HCT116 (cell line): ENCODE data around the gene UACA. TPM values are rescaled to one million over a fixed set of nuclear protein-coding genes. Genes with fewer than 3 reads are reported as not detected.
A peak's percentile ranks its signal among the peaks of the same experiment; 100 is the strongest.

Experiments
- ATAC-seq: fragments of 200-7000 bp; cut with Tn5 transposase; 2 replicates; pipeline ENCODE4 v1.9.1; 2020; ENCODE audit warnings: mild to moderate bottlenecking, moderate library complexity
- BruUV-seq: library from RNA; stranded (reverse); fragments of 400-500 nt; replicated peaks from 2 replicates; lab custom pipeline; 2021; lab: Mats Ljungman, UMichigan
- CTCF ChIA-PET: fragments of 300-600 bp; sonication (Branson Sonifier 250); formaldehyde crosslinking; loops from one replicate; lab custom pipeline; 2021; ENCODE audit warnings: antibody characterized with exemption; lab: Charles Lee
- POLR2A ChIA-PET: fragments of 300-600, 350-600 bp; sonication (Branson Sonifier 250); formaldehyde crosslinking; loops from one replicate; lab custom pipeline; 2021; ENCODE audit warnings: antibody characterized with exemption; lab: Charles Lee
- RAD21 ChIA-PET, 2 experiments: fragments of 300-600 bp; sonication (Branson Sonifier 250); formaldehyde crosslinking; loops; one replicate each; lab custom pipeline; 2023; ENCODE audit warnings: low total read pairs in 2 of 2; ENCODE audit not compliant: uncharacterized antibody in 2 of 2, unreplicated experiment in 2 of 2, low non-redundant PET in 1 of 2; lab: Charles Lee
- DNase-seq: peaks from one replicate; pipeline ENCODE4 v3.0.0-alpha.2; 2010; ENCODE audit warnings: low read depth, low spot score
- H2AFZ ChIP-seq: fragments of 200-600 bp; shearing (Covaris generic), sonication (generic); 2 replicates; pipeline ENCODE4 v1.6.1; 2017; ENCODE audit warnings: low read depth, mixed run types, mixed read lengths, antibody characterized with exemption, low read length; ENCODE audit not compliant: poor library complexity, severe bottlenecking
- H3K27ac ChIP-seq: 2 replicates; pipeline ENCODE4 v1.5.1; 2012; ENCODE audit warnings: low read depth, low read length
- H3K27me3 ChIP-seq: fragments of 200-600 bp; sonication (generic); 2 replicates; pipeline ENCODE4 v1.6.1; 2016; ENCODE audit warnings: mixed run types, low read length, mixed read lengths; ENCODE audit not compliant: insufficient read depth
- H3K36me3 ChIP-seq, 2 experiments: fragments of 200-500 bp in 1 of 2; fragments of 200-600 bp in 1 of 2; sonication (Bioruptor generic) in 1 of 2; sonication (generic) in 1 of 2; 2 replicates each; pipeline versions ENCODE4 v1.5.1 to v1.6.1; 2014 to 2016; ENCODE audit warnings: low read length in 2 of 2, inconsistent platforms in 1 of 2, mixed read lengths in 1 of 2, mixed run types in 1 of 2; ENCODE audit not compliant: insufficient read depth in 2 of 2, control insufficient read depth in 1 of 2
- H3K4me1 ChIP-seq, 2 experiments: fragments of 200-600 bp in 1 of 2; sonication (generic) in 1 of 2; 2 replicates each; pipeline versions ENCODE4 v1.5.1 to v1.6.1; 2012 to 2017; ENCODE audit warnings: low read length in 2 of 2, inconsistent platforms in 1 of 2, mild to moderate bottlenecking in 1 of 2, mixed read lengths in 1 of 2, mixed run types in 1 of 2, moderate library complexity in 1 of 2; ENCODE audit not compliant: insufficient read depth in 2 of 2, control insufficient read depth in 1 of 2
- H3K4me2 ChIP-seq: fragments of 200-600 bp; sonication (generic); 2 replicates; pipeline ENCODE4 v1.6.1; 2017; ENCODE audit warnings: mixed run types, low read length, mixed read lengths
- H3K4me3 ChIP-seq, 2 experiments: fragments of 200-600 bp in 1 of 2; sonication (generic) in 1 of 2; replicated peaks in 1 of 2; 2 replicates each; pipeline ENCODE4 v1.5.1; 2011 to 2016; ENCODE audit warnings: low read length in 2 of 2, control low read depth in 1 of 2, low read depth in 1 of 2, mild to moderate bottlenecking in 1 of 2, mixed read lengths in 1 of 2, mixed run types in 1 of 2
- H3K79me2 ChIP-seq: fragments of 200-600 bp; sonication (generic); 2 replicates; pipeline ENCODE4 v1.6.1; 2017; ENCODE audit warnings: mild to moderate bottlenecking, mixed run types, low read length, moderate library complexity, mixed read lengths; ENCODE audit not compliant: insufficient read depth
- H3K9ac ChIP-seq: fragments of 200-600 bp; sonication (generic); 2 replicates; pipeline ENCODE4 v1.6.1; 2016; ENCODE audit warnings: low read length, mixed read lengths
- H3K9me2 ChIP-seq: fragments of 200-600 bp; sonication (generic), shearing (Covaris generic); 2 replicates; pipeline ENCODE4 v1.6.1; 2017; ENCODE audit warnings: mixed run types, mild to moderate bottlenecking, moderate library complexity; ENCODE audit not compliant: insufficient read depth
- H3K9me3 ChIP-seq, 2 experiments: fragments of 200-500 bp in 1 of 2; fragments of 200-600 bp in 1 of 2; sonication (Bioruptor generic) in 1 of 2; sonication (generic) in 1 of 2; 2 replicates each; pipeline ENCODE4 v1.6.1; 2014 to 2017; ENCODE audit warnings: low read length in 2 of 2, mixed read lengths in 2 of 2, inconsistent platforms in 1 of 2, low read depth in 1 of 2, mild to moderate bottlenecking in 1 of 2, mixed run types in 1 of 2, moderate library complexity in 1 of 2; ENCODE audit not compliant: control insufficient read depth in 1 of 2, insufficient read depth in 1 of 2
- H4K20me1 ChIP-seq: fragments of 200-600 bp; sonication (generic), shearing (Covaris generic); 2 replicates; pipeline ENCODE4 v1.6.1; 2017; ENCODE audit warnings: mixed run types, mild to moderate bottlenecking, moderate library complexity; ENCODE audit not compliant: insufficient read depth
- CTCF ChIP-seq, 3 experiments: fragments of 200-600 bp in 1 of 3; sonication (generic) in 1 of 3; IDR thresholded peaks in 2 of 3; conservative IDR thresholded peaks in 1 of 3; 2 replicates each; pipeline ENCODE4 v1.5.1; 2012 to 2017; ENCODE audit warnings: low read depth in 2 of 3, low read length in 2 of 3, antibody characterized with exemption in 1 of 3, borderline replicate concordance in 1 of 3, control low read depth in 1 of 3, mild to moderate bottlenecking in 1 of 3, mixed read lengths in 1 of 3, mixed run types in 1 of 3, moderate library complexity in 1 of 3; ENCODE audit not compliant: insufficient read depth in 1 of 3
- EZH2 ChIP-seq: fragments of 200-600 bp; sonication (generic); IDR thresholded peaks from 2 replicates; pipeline ENCODE4 v1.6.1; 2017; ENCODE audit warnings: antibody characterized with exemption, mixed run types
- EZH2phosphoT487 ChIP-seq: fragments of 200-600 bp; IDR thresholded peaks from 2 replicates; pipeline ENCODE4 v1.6.1; 2018; ENCODE audit warnings: antibody characterized with exemption, borderline replicate concordance
- JUND ChIP-seq: IDR thresholded peaks from 2 replicates; pipeline ENCODE4 v1.6.1; 2012
- POLR2AphosphoS5 ChIP-seq: IDR thresholded peaks from 2 replicates; pipeline ENCODE4 v1.6.1; 2011; ENCODE audit warnings: mild to moderate bottlenecking, low read depth, low read length, moderate library complexity
- RAD21 ChIP-seq: IDR thresholded peaks from 2 replicates; pipeline ENCODE4 v1.6.1; 2012; ENCODE audit warnings: low read depth, mild to moderate bottlenecking
- SIN3A ChIP-seq: IDR thresholded peaks from 2 replicates; pipeline ENCODE4 v1.6.1; 2012; ENCODE audit warnings: low read depth
- SP1 ChIP-seq: IDR thresholded peaks from 2 replicates; pipeline ENCODE4 v1.6.1; 2012; ENCODE audit warnings: low read depth
- SRF ChIP-seq: IDR thresholded peaks from 2 replicates; pipeline ENCODE4 v1.6.1; 2012; ENCODE audit warnings: low read depth
- ZBTB33 ChIP-seq: IDR thresholded peaks from 2 replicates; pipeline ENCODE4 v1.6.1; 2011; ENCODE audit warnings: mild to moderate bottlenecking, low read length, moderate library complexity; ENCODE audit not compliant: insufficient replicate concordance; ENCODE audit errors: extremely low read depth
- ZFX ChIP-seq: fragments of 450-650 bp; IDR thresholded peaks from 2 replicates; pipeline ENCODE4 v1.6.1; 2017
- intact Hi-C: fragments of 100-400 bp; cut with micrococcal nuclease; formaldehyde crosslinking; loops from 2 replicates; pipeline ENCODE4 v1.10.0; 2022
- total RNA-seq: library from RNA; stranded (reverse); gene quantifications from one replicate; pipeline ENCODE4 v1.2.1, GENCODE V29; 2021; ENCODE audit not compliant: unreplicated experiment
- TF ChIP-seq, protein P1 (sequence below): IDR thresholded peaks from 2 replicates; pipeline ENCODE4 v1.6.1; 2012
- TF ChIP-seq, protein P2 (sequence below): IDR thresholded peaks from 2 replicates; pipeline ENCODE4 v1.6.1; 2012; ENCODE audit warnings: low read depth

UACA gene
- total RNA-seq, 1 experiment from 2014 or later = 47.4 TPM

DNA sequence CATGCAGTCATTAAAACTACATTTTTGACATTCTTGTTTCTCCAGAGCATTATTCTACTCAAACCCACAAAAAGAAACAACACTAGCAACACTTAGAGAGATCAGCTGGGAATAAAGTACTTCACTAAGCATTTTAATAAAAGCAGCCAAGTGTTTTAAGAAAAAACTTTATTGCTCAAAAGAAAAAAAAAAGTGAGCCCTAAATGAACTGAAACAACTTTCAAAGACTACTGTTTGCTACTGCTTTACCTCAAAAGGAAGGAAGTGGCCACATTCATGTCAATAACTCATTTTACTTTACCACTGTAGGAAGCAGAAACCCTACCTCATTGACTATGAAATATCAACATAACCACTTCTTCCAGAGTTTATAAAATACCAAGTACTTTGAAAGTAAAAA lies 91.3 kb downstream of the UACA start:
- Histone ChIP-seq H3K79me2 (no peaks in the 10 kb centered on the region), H3K4me1 (no peaks in the 10 kb centered on the region), H4K20me1 (no peaks in the 10 kb centered on the region), H2AFZ (no peak overlapping the region), H3K36me3 (peaks cover 6 to 13% of the 10 kb centered on the region in 2 experiments; a peak in 2 of 4 replicates), H3K9ac (no peak overlapping the region), H3K4me3 (no peak overlapping the region), H3K27me3 (no peaks in the 10 kb centered on the region), H3K4me2 (no peak overlapping the region), H3K9me3 (no peaks in the 10 kb centered on the region), H3K27ac (no peak overlapping the region), H3K9me2 (no peaks in the 10 kb centered on the region)
- TF ChIP-seq SP1 (no peak), SRF (no peak), JUND (no peak), EZH2phosphoT487 (no peak)
- BruUV-seq = no TSS peak
- no peak for DNase-seq
- CTCF ChIA-PET = interaction anchor here (1.3 kb wide), 1 partner anchor 51 kb away, joined by 3 read pairs; no protein-coding TSS in a partner anchor
- POLR2A ChIA-PET = no interaction called here
- RAD21 ChIA-PET = no interaction called here
- no peak for ATAC-seq
- intact Hi-C loops = no loop called here

GRCh38 chr15:70670680-70671079 lies 92.7 kb downstream of the UACA start:
- CTCF ChIA-PET = no interaction called here
- DNase-seq = no peak
- peak in 1 of 3 experiments; percentile 29; a peak in 2 of 6 replicates for TF ChIP-seq CTCF (IDR thresholded peaks at IDR 0.05 in 2 of 3, conservative IDR thresholded peaks at IDR 0.05 in 1 of 3; ENCODE audit: borderline replicate concordance in 1 of 3, insufficient read depth in 1 of 3, low read depth in 2 of 3, low read length in 2 of 3)
- TF ChIP-seq RAD21 = peak; percentile 33; the same call in 1 of the 2 replicates
- TF ChIP-seq, protein P1, sequence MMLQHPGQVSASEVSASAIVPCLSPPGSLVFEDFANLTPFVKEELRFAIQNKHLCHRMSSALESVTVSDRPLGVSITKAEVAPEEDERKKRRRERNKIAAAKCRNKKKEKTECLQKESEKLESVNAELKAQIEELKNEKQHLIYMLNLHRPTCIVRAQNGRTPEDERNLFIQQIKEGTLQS = no peak
- no peak for TF ChIP-seq POLR2AphosphoS5
- no peak for TF ChIP-seq ZFX
- no peak for TF ChIP-seq SIN3A
- no peak for TF ChIP-seq ZBTB33
- no peak for TF ChIP-seq SRF
- no peak for TF ChIP-seq EZH2
- TF ChIP-seq, protein P2, sequence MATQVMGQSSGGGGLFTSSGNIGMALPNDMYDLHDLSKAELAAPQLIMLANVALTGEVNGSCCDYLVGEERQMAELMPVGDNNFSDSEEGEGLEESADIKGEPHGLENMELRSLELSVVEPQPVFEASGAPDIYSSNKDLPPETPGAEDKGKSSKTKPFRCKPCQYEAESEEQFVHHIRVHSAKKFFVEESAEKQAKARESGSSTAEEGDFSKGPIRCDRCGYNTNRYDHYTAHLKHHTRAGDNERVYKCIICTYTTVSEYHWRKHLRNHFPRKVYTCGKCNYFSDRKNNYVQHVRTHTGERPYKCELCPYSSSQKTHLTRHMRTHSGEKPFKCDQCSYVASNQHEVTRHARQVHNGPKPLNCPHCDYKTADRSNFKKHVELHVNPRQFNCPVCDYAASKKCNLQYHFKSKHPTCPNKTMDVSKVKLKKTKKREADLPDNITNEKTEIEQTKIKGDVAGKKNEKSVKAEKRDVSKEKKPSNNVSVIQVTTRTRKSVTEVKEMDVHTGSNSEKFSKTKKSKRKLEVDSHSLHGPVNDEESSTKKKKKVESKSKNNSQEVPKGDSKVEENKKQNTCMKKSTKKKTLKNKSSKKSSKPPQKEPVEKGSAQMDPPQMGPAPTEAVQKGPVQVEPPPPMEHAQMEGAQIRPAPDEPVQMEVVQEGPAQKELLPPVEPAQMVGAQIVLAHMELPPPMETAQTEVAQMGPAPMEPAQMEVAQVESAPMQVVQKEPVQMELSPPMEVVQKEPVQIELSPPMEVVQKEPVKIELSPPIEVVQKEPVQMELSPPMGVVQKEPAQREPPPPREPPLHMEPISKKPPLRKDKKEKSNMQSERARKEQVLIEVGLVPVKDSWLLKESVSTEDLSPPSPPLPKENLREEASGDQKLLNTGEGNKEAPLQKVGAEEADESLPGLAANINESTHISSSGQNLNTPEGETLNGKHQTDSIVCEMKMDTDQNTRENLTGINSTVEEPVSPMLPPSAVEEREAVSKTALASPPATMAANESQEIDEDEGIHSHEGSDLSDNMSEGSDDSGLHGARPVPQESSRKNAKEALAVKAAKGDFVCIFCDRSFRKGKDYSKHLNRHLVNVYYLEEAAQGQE = no peak

More at GRCh38 chr15:70670680-70671079, 92.7 kb downstream of the UACA start:
- no peak overlapping the region for H3K4me3 ChIP-seq
- BruUV-seq = no TSS peak
- H4K20me1 ChIP-seq = no peaks in the 10 kb centered on the region
- H3K9ac ChIP-seq = no peak overlapping the region
- H3K36me3 ChIP-seq = peaks cover 6 to 13% of the 10 kb centered on the region in 2 experiments; a peak in 2 of 4 replicates
- no peaks in the 10 kb centered on the region for H3K9me3 ChIP-seq
- RAD21 ChIA-PET = no interaction called here
- no peak overlapping the region for H3K4me2 ChIP-seq
- POLR2A ChIA-PET = no interaction called here
- no peak for ATAC-seq
- H3K9me2 ChIP-seq = no peaks in the 10 kb centered on the region
- no peaks in the 10 kb centered on the region for H3K4me1 ChIP-seq
- H3K27ac ChIP-seq = no peak overlapping the region
- H3K27me3 ChIP-seq = no peaks in the 10 kb centered on the region
- no peak overlapping the region for H2AFZ ChIP-seq
- intact Hi-C loops = no loop called here
- no peaks in the 10 kb centered on the region for H3K79me2 ChIP-seq
